Pulmonary artery endothelial cell (primary cell): ENCODE data around the gene CLHC1. TPM values are rescaled to one million over a fixed set of nuclear protein-coding genes. Genes with fewer than 3 reads are reported as not detected.
"Not testable (repeated sequence)": the region's sequence is repeated elsewhere in the genome, so short reads cannot be mapped to it uniquely, and the experiment has no call there.

ENCODE experiments used
- DNase-seq: peaks from one replicate; pipeline ENCODE4 v3.0.0-alpha.2; 2011; ENCODE audit warnings: low read depth, low spot score
- total RNA-seq: library from RNA; depleted of rRNA; stranded (reverse); fragments of >200 nt; gene quantifications from 2 replicates; pipeline ENCODE4 v1.2.3, GENCODE V29; 2014

CLHC1 gene
- total RNA-seq, 1 donor from 2014 or later, result 3.4 TPM

DNA sequence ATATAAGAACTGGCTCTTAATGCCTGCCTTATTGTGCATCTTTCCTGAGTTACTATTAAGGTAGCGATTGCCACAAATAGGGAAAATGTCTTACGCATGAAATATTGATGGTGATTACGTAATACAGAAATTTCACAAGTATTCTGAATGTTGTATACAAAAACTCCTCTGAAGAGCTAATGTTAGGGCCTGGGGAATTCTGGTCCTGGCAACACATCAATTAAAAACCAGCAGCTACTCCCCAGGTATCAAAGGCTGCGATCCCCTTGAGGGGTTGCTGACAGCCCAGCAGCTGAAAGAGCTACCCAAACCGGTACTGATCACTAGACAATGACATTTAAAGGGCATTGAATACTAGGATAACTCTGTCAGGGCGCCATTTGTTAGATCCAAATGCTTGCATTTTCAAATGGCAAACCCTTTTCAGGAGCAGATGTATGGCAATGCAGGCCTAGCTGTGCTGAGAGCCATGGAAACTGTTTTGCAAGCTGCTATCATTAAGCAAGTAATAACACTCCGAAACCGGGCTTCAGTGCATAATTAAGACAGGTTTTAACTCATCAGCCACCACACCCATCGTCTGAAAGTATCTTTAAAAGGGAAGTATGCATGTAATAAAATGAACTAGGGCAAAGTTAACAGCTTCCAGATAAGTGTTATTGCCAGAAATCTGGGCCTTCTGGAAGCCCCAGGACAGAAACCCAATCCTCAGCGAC lies 78.4 kb downstream of the CLHC1 start:
- no peak for DNase-seq

DNA sequence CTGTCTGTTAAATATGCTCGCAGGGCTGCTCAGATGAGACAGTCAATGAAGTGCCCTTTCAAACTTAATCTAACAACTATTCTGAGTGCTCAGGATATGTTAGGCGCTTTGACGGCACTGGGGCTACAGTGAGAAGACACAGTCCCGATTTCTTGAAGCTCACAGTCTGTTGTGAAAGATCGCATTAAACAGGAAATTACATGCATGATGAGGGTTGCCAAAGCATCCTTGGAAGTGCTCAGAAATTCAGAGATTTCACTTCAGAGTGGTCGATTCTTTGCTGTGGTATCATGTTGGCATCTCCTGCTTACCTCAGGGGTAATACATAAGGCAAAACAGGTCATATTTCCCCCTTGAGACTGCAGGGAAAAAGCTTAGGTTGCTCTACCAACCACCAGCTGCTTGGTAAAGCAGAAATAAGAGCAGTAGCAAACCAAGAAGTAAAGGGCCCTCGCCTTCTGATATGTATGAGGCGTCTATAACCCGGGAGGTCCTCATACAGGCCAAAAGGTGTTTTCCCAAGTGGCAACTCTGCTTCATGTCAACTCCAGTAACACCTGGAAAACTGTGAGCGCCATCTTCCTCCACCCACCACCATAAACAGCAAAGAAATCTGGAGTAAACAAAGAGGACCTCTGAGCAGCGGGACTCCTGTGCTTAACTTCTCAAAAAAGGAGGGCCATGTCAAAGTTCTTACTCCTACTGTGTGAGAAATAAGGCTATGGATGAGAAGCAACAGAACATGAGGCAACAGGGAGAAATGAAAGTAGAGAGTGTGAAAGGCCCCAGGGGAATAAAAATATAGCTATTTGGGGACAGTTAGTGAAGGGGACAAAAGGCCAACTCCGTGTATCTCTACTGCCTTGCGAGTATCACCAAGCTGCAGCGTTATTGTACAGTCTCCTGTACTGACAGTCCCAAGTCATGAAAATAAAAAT lies 79.3 kb downstream of the CLHC1 start:
- DNase-seq, result no peak

DNA sequence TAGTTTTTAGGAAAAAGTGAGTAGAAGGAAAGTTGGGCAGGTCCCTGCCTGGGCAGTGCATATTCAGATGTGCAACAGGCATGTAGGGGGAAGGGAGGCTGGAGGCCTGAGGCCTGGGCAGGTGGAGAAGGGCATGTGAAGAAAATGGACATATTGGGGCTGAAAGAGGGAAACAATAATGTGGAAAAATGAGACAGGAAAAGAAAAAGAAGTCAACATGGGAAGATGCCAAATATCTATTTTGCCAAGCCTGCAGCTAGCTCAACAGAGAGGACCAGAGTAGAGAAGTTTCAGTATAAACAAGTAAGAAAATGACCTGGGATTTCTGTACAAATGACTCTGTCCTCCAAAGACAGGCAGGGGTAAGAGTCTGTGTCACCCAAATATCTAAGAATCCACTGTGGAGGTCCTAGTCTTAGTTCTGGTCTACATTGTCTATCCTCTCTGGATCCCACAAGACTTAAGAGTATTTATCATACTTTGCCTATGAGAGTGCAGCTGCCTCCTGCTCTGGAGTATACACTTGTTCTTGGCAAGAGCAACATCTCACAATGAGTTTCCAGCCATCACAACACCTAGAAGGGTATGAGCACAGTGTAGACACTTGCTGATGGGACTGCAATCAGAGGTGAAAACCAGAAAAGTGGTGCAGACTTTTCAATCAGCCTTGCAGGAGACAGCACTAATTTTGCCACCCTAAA lies 80.2 kb downstream of the CLHC1 start:
- DNase-seq, result no peak

DNA sequence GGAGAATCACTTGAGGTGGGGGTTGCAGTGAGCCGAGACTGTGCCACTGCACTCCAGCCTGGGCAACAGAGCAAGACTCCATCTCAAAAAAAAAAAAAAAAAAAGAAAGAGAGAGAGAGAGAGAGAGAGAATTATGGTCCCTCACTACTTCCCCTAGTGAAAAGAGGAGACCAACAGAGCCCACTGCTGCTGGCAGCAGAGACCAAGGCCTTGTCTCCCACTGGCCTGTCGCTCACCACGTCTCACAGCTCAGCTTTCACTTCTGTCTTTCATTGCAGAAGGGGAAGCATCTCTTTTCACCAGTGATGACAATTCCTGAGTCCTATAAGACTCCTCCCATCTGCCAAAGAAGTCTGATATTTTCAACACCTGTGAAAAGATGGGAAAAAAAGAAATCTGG lies 81.3 kb downstream of the CLHC1 start:
- no peak for DNase-seq

DNA sequence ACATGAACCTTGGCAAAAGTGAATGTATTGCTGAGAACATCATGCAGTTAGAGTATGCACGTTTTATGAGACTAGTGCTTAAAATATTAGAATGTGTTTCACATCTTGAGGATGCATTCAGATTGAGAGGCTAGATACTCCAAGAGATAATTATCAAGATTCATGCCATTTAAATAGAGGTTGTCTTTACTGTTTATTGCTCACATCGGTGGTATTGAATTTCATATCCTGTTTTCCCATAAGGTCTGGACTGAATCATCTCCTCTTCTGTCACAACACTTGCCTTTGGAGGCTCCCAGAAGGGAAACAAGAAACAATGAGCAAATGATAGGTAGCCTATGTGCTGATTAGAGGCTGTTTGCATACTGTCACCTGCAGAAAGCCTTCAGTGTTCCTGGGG lies 83.8 kb downstream of the CLHC1 start:
- peak; percentile 39 for DNase-seq

DNA sequence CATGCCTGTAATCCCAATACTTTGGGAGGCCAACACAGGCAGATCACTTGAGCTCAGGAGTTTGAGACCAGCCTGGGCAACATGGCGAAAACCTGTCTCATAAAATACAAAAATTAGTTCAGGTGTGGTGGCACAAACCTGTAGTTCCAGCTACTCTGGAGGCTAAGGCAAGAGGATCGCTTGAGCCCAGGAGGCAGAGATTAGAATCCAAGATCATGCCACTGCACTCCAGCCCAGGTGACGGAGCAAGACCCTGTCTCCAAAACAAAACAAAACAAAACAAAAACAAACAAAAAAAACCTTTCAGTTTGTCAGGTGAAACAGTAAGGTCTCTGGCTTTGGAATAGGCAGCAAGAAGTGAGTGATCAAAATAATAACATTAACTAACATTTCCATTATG lies 84.6 kb downstream of the CLHC1 start:
- no peak for DNase-seq

DNA sequence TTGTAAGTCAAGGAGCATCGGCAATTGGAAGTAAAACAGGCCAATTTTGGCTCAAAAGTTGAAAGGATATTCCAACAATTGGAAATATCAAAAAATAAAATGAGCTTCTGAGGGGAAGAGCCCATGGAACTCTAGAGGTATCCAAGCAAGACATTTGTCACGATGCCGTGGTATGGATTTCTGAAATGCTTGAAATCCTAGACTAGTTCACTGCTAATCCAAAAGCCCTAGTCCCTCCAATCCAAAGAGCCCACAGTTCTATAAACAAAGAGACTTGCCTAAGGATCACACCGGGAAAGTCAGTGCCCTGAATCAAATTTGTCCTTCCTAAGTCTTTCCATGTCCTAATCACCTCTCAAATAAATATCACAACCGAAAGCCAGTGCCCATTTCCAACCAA lies 85.1 kb downstream of the CLHC1 start:
- DNase-seq, result no peak

DNA sequence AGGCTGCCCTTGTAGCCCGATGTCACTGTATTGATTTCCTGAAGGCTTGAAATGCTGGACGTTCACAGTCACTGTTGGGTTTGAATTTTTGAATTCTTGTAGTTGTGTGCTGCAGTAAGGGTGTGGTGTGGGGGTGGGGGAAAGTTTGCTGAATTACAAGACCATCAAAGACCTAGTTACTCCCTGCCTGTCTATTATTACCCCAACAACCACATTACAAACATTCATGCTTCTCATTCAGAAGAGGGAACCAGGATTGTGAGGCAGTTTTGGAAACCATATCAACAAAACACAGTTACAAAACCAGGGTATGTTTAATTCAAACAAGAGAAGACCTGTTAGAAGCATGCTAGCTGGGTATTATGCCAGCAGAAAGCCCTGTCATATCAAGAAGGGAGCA lies 85.8 kb downstream of the CLHC1 start:
- no peak for DNase-seq

DNA sequence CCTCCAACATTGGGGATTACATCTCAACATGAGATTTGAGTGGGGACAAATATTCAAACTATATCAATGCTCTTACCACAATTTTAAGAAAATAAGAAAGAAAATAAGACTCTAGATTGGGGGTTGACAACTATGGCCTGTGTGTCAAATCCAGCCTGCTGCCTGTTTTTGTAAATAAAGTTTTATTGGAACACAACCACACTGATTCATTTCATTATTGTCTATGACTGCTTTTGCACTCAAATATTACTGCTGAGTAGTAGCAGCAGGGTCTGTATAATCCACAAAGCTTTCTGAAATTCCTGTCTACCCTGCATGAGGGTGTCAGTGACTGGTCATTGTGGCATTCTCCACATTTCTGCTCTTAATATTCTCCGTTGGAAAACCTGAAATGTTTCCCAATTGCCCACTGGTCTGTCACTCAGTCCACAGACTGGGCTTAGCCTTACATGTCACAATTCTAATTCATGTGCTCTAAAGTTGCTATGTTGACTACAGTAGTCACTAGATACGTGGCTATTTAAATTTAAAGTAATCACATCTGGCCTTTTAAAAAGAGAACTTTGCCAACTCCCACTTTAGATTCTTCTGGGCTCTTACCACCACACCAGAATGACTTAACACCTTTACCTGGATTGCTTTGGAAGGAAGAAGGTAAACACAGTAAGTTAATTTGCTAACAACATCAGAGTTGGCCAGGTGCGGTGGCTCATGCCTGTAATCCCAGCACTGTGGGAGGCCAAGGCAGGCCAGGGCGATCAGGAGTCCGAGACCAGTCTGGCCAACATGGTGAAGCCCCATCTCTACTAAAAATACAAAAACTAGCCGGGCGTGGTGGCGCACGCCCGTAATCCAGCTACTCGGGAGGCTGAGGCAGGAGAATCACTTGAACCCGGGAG lies 86.9 kb downstream of the CLHC1 start:
- DNase-seq, result no peak

DNA sequence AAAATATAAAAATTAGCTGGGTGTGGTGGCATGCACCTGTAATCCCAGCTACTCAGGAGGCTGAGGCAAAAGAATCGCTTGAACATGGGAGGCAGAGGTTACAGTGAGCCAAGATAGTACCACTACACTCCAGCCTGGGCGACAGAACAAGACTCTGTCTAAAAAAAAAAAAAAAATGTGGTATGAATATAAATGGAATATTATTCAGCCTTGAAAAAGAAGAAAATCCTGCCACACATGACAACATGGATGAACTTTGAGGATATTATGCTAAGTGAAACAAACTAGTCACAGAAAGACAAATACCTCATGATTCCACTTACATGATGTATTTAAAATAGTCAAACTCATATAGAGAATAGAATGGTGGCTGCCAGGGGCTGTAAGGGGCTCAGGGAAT lies 88.4 kb downstream of the CLHC1 start:
- not testable (repeated sequence) for DNase-seq

DNA sequence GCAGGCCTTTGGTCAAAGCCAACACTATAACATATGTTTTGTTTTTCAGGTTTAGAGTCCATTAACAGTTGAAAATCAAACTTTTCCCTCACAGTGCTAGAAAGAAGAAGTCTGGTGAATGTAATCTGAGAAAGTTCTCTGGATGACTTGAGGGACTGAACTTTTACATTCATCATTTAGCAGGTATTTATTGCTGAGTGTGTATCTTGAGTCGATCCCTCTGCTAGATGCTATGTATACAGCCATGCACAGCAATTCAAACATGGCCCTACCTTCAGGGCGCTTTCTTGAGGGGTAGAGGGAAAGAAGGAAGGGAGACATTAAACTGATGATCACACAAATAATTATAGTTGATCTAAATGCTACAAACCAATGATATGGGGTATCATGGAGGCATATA lies 89.6 kb downstream of the CLHC1 start:
- DNase-seq, result no peak

DNA sequence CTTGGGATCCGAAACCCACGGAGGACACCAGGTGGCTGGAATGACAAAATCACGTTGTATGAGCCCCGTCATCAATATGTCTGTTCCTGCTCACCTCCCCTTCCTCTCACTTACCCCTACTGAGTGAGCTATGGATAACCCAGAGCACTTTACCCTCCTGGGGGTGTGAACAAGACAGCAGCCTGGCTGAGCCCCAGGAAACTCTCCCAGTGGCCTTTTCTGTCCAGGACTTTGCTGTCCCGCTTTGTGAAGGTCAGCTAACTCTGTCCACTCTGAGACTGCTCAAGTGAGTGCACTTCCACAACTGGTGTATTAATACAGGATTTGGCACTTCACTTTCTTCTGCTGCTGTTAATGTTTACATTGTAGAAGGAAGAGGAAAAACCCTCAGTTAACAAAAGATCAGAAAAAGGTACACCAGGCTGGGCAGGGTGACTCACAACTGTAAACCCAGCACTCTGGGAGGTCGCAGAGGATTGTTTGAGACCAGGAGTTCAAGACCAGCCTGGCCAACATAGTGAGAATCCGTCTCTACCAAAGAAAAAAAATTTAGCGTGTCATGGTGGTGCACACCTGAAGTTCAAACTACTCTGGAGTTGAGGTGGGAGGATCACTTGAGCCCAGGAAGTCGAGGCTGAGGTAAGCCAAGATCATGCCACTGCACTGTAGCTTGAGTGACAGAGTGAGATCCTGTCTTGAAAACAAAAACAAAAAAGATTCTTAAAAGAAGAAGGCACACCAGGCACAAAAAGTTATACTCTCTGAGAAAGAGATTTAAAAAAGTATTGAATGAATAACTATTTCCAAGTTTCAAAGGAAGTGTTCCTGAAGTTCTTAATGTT lies 90.3 kb downstream of the CLHC1 start:
- no peak for DNase-seq

DNA sequence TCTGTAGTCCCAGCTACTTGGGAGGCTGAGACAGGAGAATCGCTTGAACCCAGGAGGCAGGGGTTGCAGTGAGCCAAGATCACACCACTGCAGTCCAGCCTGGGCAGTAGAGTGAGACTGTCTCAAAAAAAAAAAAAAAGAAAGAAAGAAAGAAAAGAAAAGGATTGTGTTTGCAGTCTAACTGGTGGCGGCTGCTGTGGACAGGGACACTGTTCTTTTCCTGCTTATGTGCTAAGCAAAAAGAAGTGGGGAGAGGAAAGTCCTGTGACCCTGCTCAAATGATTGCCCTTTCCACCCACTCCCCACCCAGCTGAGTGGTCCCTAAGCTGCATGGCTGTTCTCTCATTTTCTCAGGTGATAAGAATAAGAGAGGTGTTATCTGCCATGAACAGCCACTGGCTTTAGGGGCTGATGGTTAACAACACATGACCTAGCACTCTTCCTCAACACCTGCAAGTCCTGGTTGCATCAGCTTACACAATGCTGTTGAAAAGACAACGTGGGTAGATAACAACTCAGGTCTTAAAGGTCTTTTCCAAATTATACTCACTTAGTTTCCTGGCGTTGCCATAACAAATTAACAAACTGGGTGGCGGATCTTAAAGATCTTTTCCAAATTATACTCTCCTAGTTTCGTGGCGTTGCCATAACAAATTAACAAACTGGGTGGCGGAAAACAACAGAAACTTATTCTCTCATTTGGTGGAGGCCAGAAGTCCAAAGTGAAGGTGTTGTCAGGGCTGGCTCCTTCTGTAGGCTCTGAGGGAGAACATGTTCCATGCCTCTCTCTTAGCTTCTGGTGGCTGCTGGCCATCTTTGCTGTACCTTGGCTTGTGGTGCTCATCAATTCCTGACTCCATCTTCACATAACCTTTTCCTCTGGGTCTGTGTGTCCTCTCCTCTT lies 91.5 kb downstream of the CLHC1 start:
- no peak for DNase-seq

DNA sequence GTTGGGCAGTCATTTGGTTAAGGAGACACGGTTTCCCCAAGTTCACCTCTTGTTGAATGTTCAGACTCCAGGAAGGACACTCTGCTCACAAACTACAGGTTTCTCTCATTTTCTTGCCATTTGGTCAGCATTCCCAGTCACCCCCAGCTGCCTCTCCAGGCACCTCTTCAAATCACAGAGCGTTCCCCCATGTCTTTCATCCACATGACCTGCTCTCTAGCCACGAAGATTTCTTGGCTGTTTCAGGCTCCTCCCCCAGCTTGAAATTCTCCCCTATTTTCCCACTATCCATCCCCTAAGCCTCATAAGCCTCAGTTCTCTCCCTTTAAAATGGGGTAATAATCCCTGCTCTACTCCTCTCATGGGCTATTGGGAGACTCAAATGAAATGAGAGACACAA lies 92.8 kb downstream of the CLHC1 start:
- no peak for DNase-seq

DNA sequence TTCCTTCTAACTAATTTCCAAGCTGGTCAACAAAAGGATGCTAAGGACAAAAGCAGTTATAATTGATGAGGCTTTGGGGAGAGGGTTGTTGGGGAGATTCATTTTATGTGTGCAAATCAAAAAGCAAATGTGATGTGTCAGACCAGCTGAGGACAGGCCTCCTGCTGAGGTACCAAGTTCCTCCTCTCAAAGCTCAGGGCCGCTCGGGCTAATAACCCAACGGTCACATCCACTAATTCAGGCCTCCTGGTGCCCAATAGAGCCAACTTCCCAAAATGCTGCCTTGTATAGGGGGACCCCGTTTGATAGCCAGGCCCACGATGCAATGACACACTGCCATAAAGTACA lies 93.2 kb downstream of the CLHC1 start:
- no peak for DNase-seq

DNA sequence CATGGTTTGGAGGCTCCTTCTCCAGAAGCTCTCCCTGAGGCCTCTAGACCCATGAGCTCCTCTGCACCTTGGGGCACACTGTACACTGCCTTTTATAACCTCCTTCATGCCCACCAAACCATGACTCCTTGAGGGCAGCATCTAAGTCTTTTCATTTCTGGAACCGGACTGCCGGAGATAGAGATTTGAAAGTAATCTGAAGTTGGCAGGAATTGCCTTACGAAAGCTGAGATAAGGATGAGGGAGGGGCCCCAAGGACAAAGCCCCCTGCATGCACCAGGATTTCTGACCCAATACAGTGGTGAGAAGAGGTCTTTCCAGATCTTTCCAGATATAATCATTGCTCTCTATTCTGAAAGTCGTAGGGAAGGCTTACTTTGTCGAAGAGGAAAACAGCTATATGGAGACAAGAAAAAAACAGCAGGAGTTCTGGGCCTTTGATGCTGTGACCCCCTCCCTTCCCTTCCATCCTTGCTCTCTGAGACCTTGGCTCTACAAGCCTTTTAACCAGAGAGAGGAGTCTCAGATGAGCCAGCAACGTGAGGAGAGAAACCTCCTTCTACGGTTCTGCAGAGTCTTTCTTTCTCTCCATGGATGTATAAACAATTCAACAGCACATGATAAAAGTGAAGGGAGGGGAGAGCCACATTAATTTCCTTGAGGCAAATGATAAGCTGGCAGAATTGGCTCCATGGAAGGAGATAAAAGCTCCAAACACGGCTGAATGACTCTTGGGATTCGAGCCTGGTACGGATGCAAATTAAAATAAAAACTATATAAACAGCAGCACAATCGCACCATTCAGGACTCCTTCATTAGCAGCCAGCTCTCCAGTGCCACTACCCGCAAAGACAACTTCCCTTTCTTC lies 93.8 kb downstream of the CLHC1 start:
- no peak for DNase-seq

DNA sequence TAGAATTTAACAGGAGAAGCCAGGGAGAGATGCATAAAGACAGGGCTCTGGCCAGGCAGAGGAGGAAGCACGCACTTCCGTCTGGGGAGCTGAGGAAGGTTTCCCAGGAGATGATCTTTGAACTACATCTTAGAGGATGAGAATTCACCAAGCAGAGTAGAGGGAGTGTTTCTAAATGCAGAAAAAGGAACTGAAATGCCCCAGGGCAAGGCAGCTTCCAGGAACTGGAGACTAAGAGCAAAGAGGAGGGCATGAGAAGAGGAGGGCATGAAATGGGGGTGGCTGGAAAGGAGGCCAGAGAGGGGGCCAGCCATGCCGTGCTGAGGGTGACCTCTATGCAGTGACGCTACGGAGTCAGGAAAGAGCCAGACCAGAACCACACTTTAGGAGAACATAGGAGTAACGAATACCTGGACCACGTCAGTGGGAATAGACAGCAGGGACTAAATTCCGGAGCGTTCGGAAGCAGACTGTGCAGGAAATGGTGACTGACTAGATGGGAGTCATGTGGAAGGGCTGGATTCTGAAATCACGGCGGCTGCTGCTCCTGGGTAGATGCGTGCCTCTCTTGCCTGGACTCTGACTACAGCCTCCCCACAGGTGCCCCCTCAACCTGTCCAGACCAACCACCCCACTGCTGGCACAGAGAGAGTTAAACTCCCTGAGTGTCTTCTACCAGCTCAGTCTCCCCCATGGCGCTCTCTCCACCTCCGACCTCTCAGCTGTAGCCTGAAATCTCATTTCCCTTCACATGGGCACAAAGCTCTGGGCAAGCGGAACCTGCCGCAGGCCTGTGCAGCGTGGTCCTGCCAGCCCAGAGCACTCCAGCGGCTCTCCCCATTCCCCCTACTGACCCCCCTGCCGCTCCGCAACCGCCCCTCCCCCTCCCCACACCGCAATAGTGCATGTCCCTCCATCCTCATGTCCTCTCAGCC lies 94.8 kb downstream of the CLHC1 start:
- DNase-seq, result no peak
